T-cell (primary cell): Measurements from ENCODE around the gene CD180. TPM values are rescaled to one million over a fixed set of nuclear protein-coding genes. Genes with fewer than 3 reads are reported as not detected.
A peak's percentile ranks its signal among the peaks of the same experiment; 100 is the strongest.

Experiments
- ATAC-seq, 4 experiments: fragments of 200-7000 bp in 3 of 4; fragments of 150-1000 bp in 1 of 4; cut with Tn5 transposase; replicated peaks in 1 of 4; 1 replicate in 3 of 4; 2 replicates in 1 of 4; pipeline ENCODE4 v1.10.0; 2021; ENCODE audit warnings: moderate library complexity in 3 of 4, mild to moderate bottlenecking in 2 of 4, moderate number of reproducible peaks in 1 of 4
- CTCF ChIA-PET, 2 donors: fragments of 300-600 bp; sonication (Branson Sonifier 250); formaldehyde crosslinking; loops; one replicate each; lab custom pipeline; 2022; ENCODE audit warnings: antibody characterized with exemption in 2 of 2; lab: Charles Lee
- POLR2A ChIA-PET, 2 donors: fragments of 300-600 bp; sonication (Branson Sonifier 250); formaldehyde crosslinking; loops; one replicate each; lab custom pipeline; 2022; ENCODE audit warnings: antibody characterized with exemption in 2 of 2; lab: Charles Lee
- DNase-seq, 35 experiments: peaks; one replicate each; pipeline versions ENCODE4 v3.0.0 to v3.0.0-alpha.2; 2013 to 2023
- H3K27ac ChIP-seq: one replicate; pipeline ENCODE4 v1.5.1; 2013; ENCODE audit warnings: low read length
- H3K27me3 ChIP-seq, 2 experiments: replicated peaks in 1 of 2; 1 replicate in 1 of 2; 2 replicates in 1 of 2; pipeline versions ENCODE4 v1.6.1 to v1.7.0; 2013; ENCODE audit warnings: low read length in 1 of 2, mixed read lengths in 1 of 2; ENCODE audit not compliant: control insufficient read depth in 2 of 2, insufficient read depth in 2 of 2; ENCODE audit errors: extremely low read depth in 1 of 2
- H3K36me3 ChIP-seq, 2 donors: 1 replicate in 1 of 2; 2 replicates in 1 of 2; pipeline versions ENCODE4 v1.6.1 to v1.7.0; 2013; ENCODE audit warnings: low read length in 1 of 2; ENCODE audit not compliant: control insufficient read depth in 2 of 2, insufficient read depth in 1 of 2; ENCODE audit errors: extremely low read depth in 1 of 2
- H3K4me1 ChIP-seq, 2 experiments: 1 replicate in 1 of 2; 2 replicates in 1 of 2; pipeline versions ENCODE4 v1.6.1 to v1.7.0; 2013; ENCODE audit warnings: low read length in 2 of 2, mixed read lengths in 1 of 2; ENCODE audit not compliant: insufficient read depth in 2 of 2, control insufficient read depth in 1 of 2; ENCODE audit errors: extremely low read depth in 1 of 2
- H3K4me3 ChIP-seq, 2 donors: 1 replicate in 1 of 2; 2 replicates in 1 of 2; pipeline versions ENCODE4 v1.5.1 to v1.7.0; 2013; ENCODE audit warnings: mild to moderate bottlenecking in 2 of 2, low read length in 1 of 2, moderate library complexity in 1 of 2; ENCODE audit not compliant: control insufficient read depth in 1 of 2; ENCODE audit errors: extremely low read depth in 1 of 2
- H3K9me3 ChIP-seq: 2 replicates; pipeline ENCODE4 v1.7.0; 2013
- H3K27ac Mint-ChIP-seq, 2 donors: one replicate each; pipeline ENCODE4 v1.8.0; 2020 to 2021; ENCODE audit warnings: mild to moderate bottlenecking in 2 of 2, mixed read lengths in 2 of 2
- H3K27me3 Mint-ChIP-seq, 2 donors: one replicate each; pipeline ENCODE4 v1.8.0; 2021 to 2022; ENCODE audit warnings: mixed read lengths in 2 of 2
- H3K36me3 Mint-ChIP-seq: one replicate; pipeline ENCODE4 v1.8.0; 2021; ENCODE audit warnings: mixed read lengths
- H3K4me1 Mint-ChIP-seq, 3 donors: one replicate each; pipeline ENCODE4 v1.8.0; 2020 to 2022; ENCODE audit warnings: mixed read lengths in 3 of 3, mild to moderate bottlenecking in 1 of 3
- H3K4me3 Mint-ChIP-seq, 3 donors: one replicate each; pipeline ENCODE4 v1.8.0; 2020 to 2022; ENCODE audit warnings: mild to moderate bottlenecking in 3 of 3, mixed read lengths in 3 of 3, moderate library complexity in 3 of 3
- H3K9me3 Mint-ChIP-seq, 3 donors: one replicate each; pipeline ENCODE4 v1.8.0; 2020 to 2022; ENCODE audit warnings: mixed read lengths in 3 of 3
- WGBS: methylation state at CpG from one replicate; pipeline ENCODE4 v1.1.5; 2013; ENCODE audit warnings: missing lambda C conversion rate; ENCODE audit not compliant: insufficient coverage; 5-methylcytosine and 5-hydroxymethylcytosine counted together
- total RNA-seq, 35 experiments: library from RNA in 6 of 35; stranded (reverse) in 6 of 35; fragments of 120-200 nt in 1 of 35; gene quantifications; one replicate each; pipeline versions ENCODE4 v1.2.1 to v1.2.4 and lab custom pipeline; 2013 to 2026

The CD180 gene
- total RNA-seq, 5 donors from 2014 or later (not counting 1 experiment from before 2014, with no cell fraction given), result 0.16 to 1.3 (median 0.73) TPM

DNA sequence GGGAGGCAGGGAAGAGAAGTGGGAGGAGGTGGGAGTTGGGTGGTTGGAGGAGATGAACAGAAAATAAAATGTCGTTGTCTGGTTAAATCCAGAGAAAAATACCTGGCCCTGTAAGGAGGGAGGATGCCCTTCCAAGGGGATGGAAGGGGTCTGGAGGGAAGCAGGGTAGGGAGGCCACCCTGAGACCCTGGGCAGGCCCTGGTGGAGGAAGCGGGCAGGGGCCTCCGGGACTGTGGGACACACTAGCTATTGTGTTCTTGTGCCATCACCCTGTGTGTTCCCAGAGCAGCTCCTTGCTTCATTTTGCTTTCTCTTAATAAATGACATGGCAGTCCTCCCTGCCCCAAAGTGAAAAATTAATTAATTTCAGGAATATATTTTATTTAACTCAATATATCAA, 11.8 kb upstream of the CD180 start:
- Histone ChIP-seq H3K27me3 (no peaks in the 10 kb centered on the region), H3K9me3 (no peaks in the 10 kb centered on the region), H3K4me3 (no peak overlapping the region), H3K4me1 (peaks cover 50 to 54% of the 10 kb centered on the region in 2 experiments), H3K36me3 (peaks cover 0 to 3% of the 10 kb centered on the region in 2 donors), H3K27ac (peak overlapping the region; percentile 92)
- DNase-seq, result no peak
- no peaks in the 10 kb centered on the region for H3K27me3 Mint-ChIP-seq
- CTCF ChIA-PET, result interaction anchor here (0.6 to 7.5 kb wide), 11 partner anchors 10 to 52 kb away, joined by 3 to 119 read pairs (median 10); no protein-coding TSS in a partner anchor
- H3K36me3 Mint-ChIP-seq, result no peaks in the 10 kb centered on the region
- H3K4me3 Mint-ChIP-seq, result peak overlapping the region in 1 of 3 donors; percentile 55
- POLR2A ChIA-PET, result interaction anchor here in 1 of 2 donors (0.7 kb wide), 1 partner anchor 31 kb away, joined by 3 read pairs; no protein-coding TSS in a partner anchor
- H3K27ac Mint-ChIP-seq, result peak overlapping the region; percentile 93 to 96
- 71% methylated on average over 1 of the region's 3 CpGs for WGBS
- no peaks in the 10 kb centered on the region for H3K9me3 Mint-ChIP-seq
- no peak for ATAC-seq
- peaks cover 61 to 68% (median 65%) of the 10 kb centered on the region in 3 donors for H3K4me1 Mint-ChIP-seq

DNA sequence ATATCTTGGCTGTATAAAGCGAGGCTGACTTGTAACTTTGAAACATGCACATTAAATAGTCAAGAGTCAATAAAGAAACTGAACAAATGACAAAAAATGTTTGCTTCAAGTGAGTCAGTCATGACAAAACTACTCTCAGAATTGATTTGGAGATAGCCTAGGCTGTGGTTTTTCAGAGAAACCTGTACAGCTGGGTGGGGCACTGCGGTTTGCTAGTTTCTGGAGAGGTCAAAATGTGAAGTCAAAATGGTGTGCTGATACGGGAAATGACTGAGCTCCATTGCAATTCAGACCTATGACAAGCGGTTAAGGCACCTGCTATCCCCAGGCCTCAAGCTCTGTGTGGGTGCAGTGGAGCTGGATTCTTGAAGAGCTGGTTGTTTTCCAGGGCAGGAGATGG, 10.3 kb upstream of the CD180 start:
- peak overlapping the region; percentile 9 to 55 (median 28) for H3K4me3 Mint-ChIP-seq
- peaks cover 0 to 3% of the 10 kb centered on the region in 2 donors for H3K36me3 ChIP-seq
- peak overlapping the region; percentile 92 for H3K27ac ChIP-seq
- no peaks in the 10 kb centered on the region for H3K27me3 Mint-ChIP-seq
- POLR2A ChIA-PET, result interaction anchor here (0.5 to 1.5 kb wide), 7 partner anchors 36 to 899 kb away, joined by 3 to 7 read pairs (median 5); no protein-coding TSS in a partner anchor
- ATAC-seq, result peak; percentile 87 to 93 (median 90)
- 0% methylated on average over 1 of the region's 4 CpGs for WGBS
- no peaks in the 10 kb centered on the region for H3K9me3 Mint-ChIP-seq
- no peaks in the 10 kb centered on the region for H3K9me3 ChIP-seq
- H3K27ac Mint-ChIP-seq, result peak overlapping the region; percentile 93 to 96
- peaks cover 63% of the 10 kb centered on the region in 2 experiments for H3K4me1 ChIP-seq
- peak; percentile 42 to 92 (median 81) for DNase-seq
- H3K27me3 ChIP-seq, result no peaks in the 10 kb centered on the region
- H3K36me3 Mint-ChIP-seq, result no peaks in the 10 kb centered on the region
- H3K4me1 Mint-ChIP-seq, result peaks cover 73 to 80% (median 79%) of the 10 kb centered on the region in 3 donors
- no peak overlapping the region for H3K4me3 ChIP-seq
- CTCF ChIA-PET, result interaction anchor here (0.5 to 7.5 kb wide), 27 partner anchors 9 to 1803 kb away, joined by 3 to 119 read pairs (median 4); no protein-coding TSS in a partner anchor

DNA sequence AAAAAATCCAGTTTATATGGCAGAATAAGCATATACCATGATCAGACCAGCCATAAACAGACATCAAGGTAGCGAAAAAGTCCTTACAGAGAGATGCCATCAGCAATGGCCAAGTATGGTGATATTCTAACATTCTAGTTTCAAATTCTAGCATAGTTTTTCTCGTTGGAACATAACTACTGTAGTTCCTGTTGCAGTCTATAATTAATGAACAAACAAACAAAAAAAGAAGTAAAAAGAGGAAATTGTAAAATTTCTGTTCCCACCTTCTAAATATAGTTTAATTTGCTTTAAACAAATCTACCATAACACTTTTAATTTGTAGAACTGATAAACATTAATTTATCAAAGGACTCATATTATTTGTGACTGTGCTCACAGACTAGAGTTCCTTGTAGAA, 9.9 kb upstream of the CD180 start:
- Mint-ChIP-seq H3K36me3 (no peaks in the 10 kb centered on the region), H3K27me3 (no peaks in the 10 kb centered on the region), H3K27ac (peak overlapping the region; percentile 93 to 96), H3K4me3 (peak overlapping the region; percentile 9 to 55 (median 28)), H3K4me1 (peaks cover 74 to 84% (median 83%) of the 10 kb centered on the region in 3 donors), H3K9me3 (no peaks in the 10 kb centered on the region)
- whole genome bisulfite sequencing, result no CpG with 5 or more reads among the region's 2 CpGs
- Histone ChIP-seq H3K27me3 (no peaks in the 10 kb centered on the region), H3K4me3 (no peak overlapping the region), H3K27ac (peak overlapping the region; percentile 92), H3K9me3 (no peaks in the 10 kb centered on the region), H3K36me3 (peaks cover 0 to 3% of the 10 kb centered on the region in 2 donors), H3K4me1 (peaks cover 64 to 67% of the 10 kb centered on the region in 2 experiments)
- ATAC-seq, result no peak
- no peak for DNase-seq
- ChIA-PET POLR2A (interaction anchor here (1.2 to 1.5 kb wide), 2 partner anchors 45 to 46 kb away, joined by 7 read pairs; no protein-coding TSS in a partner anchor), CTCF (interaction anchor here (0.6 to 7.5 kb wide), 22 partner anchors 9 to 1080 kb away, joined by 3 to 119 read pairs (median 5); no protein-coding TSS in a partner anchor)

DNA sequence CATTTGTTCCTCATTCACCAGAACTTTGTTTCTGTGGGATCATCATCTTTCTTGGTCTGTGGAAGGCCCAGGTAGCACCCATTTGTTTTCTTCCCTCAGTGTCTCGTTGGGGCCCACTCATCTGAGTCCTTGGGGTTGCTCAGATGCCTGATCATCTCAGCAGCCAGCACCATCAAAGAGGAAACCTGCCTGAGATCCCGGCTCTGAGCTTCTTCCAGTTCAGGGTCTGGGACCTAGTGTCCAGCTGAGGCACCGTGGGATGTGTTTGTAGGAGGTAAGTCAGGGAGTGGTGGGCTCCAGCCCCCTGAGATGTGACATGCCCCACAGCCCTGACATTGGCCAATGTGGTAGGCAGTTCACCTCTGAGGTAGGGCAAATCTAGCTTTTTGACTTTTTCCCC, 9.4 kb upstream of the CD180 start:
- peaks cover 2 to 5% (median 3%) of the 10 kb centered on the region in 3 donors for H3K9me3 Mint-ChIP-seq
- no peaks in the 10 kb centered on the region for H3K9me3 ChIP-seq
- peak overlapping the region; percentile 93 to 96 for H3K27ac Mint-ChIP-seq
- ChIA-PET CTCF (interaction anchor here (0.6 to 7.5 kb wide), 9 partner anchors 26 to 49 kb away, joined by 3 to 119 read pairs (median 27); no protein-coding TSS in a partner anchor), POLR2A (no interaction called here)
- peaks cover 64 to 67% of the 10 kb centered on the region in 2 experiments for H3K4me1 ChIP-seq
- H3K36me3 ChIP-seq, result peaks cover 0 to 3% of the 10 kb centered on the region in 2 donors
- 67% methylated on average over 3 of the region's 3 CpGs for WGBS
- H3K4me1 Mint-ChIP-seq, result peaks cover 76 to 88% (median 88%) of the 10 kb centered on the region in 3 donors
- H3K27me3 Mint-ChIP-seq, result no peaks in the 10 kb centered on the region
- H3K27ac ChIP-seq, result peak overlapping the region; percentile 92
- ATAC-seq (no peak), DNase-seq (no peak)
- H3K4me3 Mint-ChIP-seq, result peak overlapping the region in 1 of 3 donors; percentile 55
- H3K27me3 ChIP-seq, result no peaks in the 10 kb centered on the region
- H3K36me3 Mint-ChIP-seq, result peaks cover 4% of the 10 kb centered on the region
- peak overlapping the region in 1 of 2 donors; percentile 38 for H3K4me3 ChIP-seq

DNA sequence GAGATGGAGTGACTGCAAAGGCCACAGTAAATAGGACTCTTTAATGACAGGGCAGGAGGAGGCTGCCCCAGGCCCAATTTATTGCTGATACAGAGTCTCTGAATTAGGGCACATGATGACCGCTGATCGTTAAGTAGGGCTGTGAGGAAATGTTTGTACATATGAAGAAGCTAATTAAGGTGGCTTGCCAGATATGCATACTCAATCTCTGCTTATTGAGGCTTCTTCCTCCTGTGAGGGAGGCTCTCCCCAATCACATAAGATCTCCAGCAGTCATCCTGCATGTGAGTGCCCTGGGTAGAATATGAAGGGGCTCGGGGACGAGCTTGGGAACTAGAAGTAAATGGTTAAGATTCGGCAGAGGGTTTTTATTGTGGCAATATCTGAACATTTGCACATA, 8.2 kb upstream of the CD180 start:
- ChIA-PET CTCF (interaction anchor here (5.3 to 7.5 kb wide), 3 partner anchors 38 to 48 kb away, joined by 27 to 119 read pairs (median 44); no protein-coding TSS in a partner anchor), POLR2A (interaction anchor here in 1 of 2 donors (0.6 kb wide), 1 partner anchor 44 kb away, joined by 3 read pairs; no protein-coding TSS in a partner anchor)
- Mint-ChIP-seq H3K9me3 (peaks cover 4 to 7% (median 5%) of the 10 kb centered on the region in 3 donors), H3K4me3 (peak overlapping the region in 1 of 3 donors; percentile 55), H3K27me3 (no peaks in the 10 kb centered on the region), H3K4me1 (peaks cover 81 to 94% (median 94%) of the 10 kb centered on the region in 3 donors), H3K36me3 (peaks cover 6% of the 10 kb centered on the region), H3K27ac (peak overlapping the region; percentile 93 to 96)
- Histone ChIP-seq H3K27me3 (no peaks in the 10 kb centered on the region), H3K27ac (peak overlapping the region; percentile 92), H3K4me1 (peaks cover 66 to 71% of the 10 kb centered on the region in 2 experiments), H3K4me3 (no peak overlapping the region), H3K36me3 (peaks cover 0 to under 1% of the 10 kb centered on the region in 2 donors), H3K9me3 (no peaks in the 10 kb centered on the region)
- DNase-seq (no peak), ATAC-seq (no peak)
- WGBS, result no CpG with 5 or more reads among the region's 5 CpGs

DNA sequence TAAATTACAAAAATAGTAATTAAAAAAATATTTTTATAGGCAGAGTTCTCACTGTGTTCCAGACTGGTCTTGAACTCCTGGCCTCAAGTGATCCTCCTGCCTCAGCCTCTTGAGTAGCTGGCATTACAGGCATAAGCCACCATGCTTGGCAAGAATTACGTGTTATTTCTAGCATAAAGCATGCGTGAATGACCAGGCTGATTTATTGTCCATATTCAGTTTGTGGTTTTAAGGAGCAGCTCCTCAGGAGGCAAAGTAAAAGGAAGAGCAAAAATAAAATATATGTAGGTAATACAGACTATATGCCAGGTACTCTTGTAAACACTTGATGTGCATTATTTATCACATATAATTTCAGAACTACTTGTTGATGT, 7.1 kb upstream of the CD180 start:
- Histone ChIP-seq H3K36me3 (no peaks in the 10 kb centered on the region), H3K27ac (peak overlapping the region; percentile 92), H3K27me3 (no peaks in the 10 kb centered on the region), H3K4me3 (no peak overlapping the region), H3K4me1 (peaks cover 63 to 64% of the 10 kb centered on the region in 2 experiments), H3K9me3 (no peaks in the 10 kb centered on the region)
- ATAC-seq (no peak), DNase-seq (no peak)
- peaks cover 11% of the 10 kb centered on the region for H3K36me3 Mint-ChIP-seq
- WGBS, result no CpG with 5 or more reads among the region's 2 CpGs
- peaks cover 5 to 12% (median 9%) of the 10 kb centered on the region in 3 donors for H3K9me3 Mint-ChIP-seq
- peaks cover 80 to 94% (median 94%) of the 10 kb centered on the region in 3 donors for H3K4me1 Mint-ChIP-seq
- ChIA-PET CTCF (interaction anchor here in 1 of 2 donors (0.6 kb wide), 1 partner anchor 38 kb away, joined by 3 read pairs; no protein-coding TSS in a partner anchor), POLR2A (no interaction called here)
- H3K27me3 Mint-ChIP-seq, result no peaks in the 10 kb centered on the region
- H3K4me3 Mint-ChIP-seq, result peak overlapping the region in 1 of 3 donors; percentile 32
- peak overlapping the region; percentile 93 to 96 for H3K27ac Mint-ChIP-seq
